SK-N-SH treated with all-trans-retinoic acid at 6 μM for 48 hours (cell line): ENCODE data around the gene DYNC1I1.

Experiments
- ATAC-seq: fragments of 200-7000 bp; cut with Tn5 transposase; 3 replicates; pipeline ENCODE4 v1.9.1; 2020; ENCODE audit warnings: mild to moderate bottlenecking, moderate library complexity
- ARNTL ChIP-seq: fragments of 450-650 bp; formaldehyde crosslinking; IDR thresholded peaks from 2 replicates; pipeline ENCODE4 v1.5.0; 2020; ENCODE audit warnings: low read depth, mild to moderate bottlenecking, moderate library complexity, borderline replicate concordance
- BACH2 ChIP-seq: fragments of 250-450 bp; sonication (Bioruptor Pico); IDR thresholded peaks from 2 replicates; pipeline ENCODE4 v1.9.0; 2021; ENCODE audit warnings: mild to moderate bottlenecking, borderline replicate concordance
- ESRRG ChIP-seq: fragments of 250-450 bp; sonication (Bioruptor Pico); IDR thresholded peaks from 2 replicates; pipeline ENCODE4 v1.6.1; 2021; ENCODE audit warnings: mild to moderate bottlenecking
- GLIS3 ChIP-seq: fragments of 250-450 bp; sonication (Bioruptor Pico); IDR thresholded peaks from 2 replicates; pipeline ENCODE4 v1.5.0; 2020; ENCODE audit warnings: mild to moderate bottlenecking, moderate library complexity
- PPARA ChIP-seq: fragments of 250-450 bp; sonication (Bioruptor Pico); IDR thresholded peaks from 2 replicates; pipeline ENCODE4 v1.5.0; 2020; ENCODE audit warnings: mild to moderate bottlenecking, borderline replicate concordance
- RARB ChIP-seq: fragments of 250-450 bp; sonication (Bioruptor Pico); IDR thresholded peaks from 2 replicates; pipeline ENCODE4 v1.8.0; 2021; ENCODE audit warnings: mild to moderate bottlenecking, moderate library complexity
- SNAI2 ChIP-seq: fragments of 250-450 bp; sonication (Bioruptor Pico); IDR thresholded peaks from 2 replicates; pipeline ENCODE4 v1.5.0; 2020; ENCODE audit warnings: mild to moderate bottlenecking, moderate library complexity
- TCF4 ChIP-seq: fragments of 250-450 bp; sonication (Bioruptor Pico); IDR thresholded peaks from 2 replicates; pipeline ENCODE4 v1.8.0; 2021; ENCODE audit warnings: mild to moderate bottlenecking, moderate library complexity, borderline replicate concordance
- TOX ChIP-seq: fragments of 250-450 bp; sonication (Bioruptor Pico); IDR thresholded peaks from 2 replicates; pipeline ENCODE4 v1.8.0; 2021; ENCODE audit warnings: mild to moderate bottlenecking, moderate library complexity, borderline replicate concordance
- ZFP3 ChIP-seq: fragments of 250-450 bp; sonication (Bioruptor Pico); IDR thresholded peaks from 2 replicates; pipeline ENCODE4 v1.5.0; 2020; ENCODE audit warnings: mild to moderate bottlenecking, moderate library complexity
- ZFP30 ChIP-seq: fragments of 450-650 bp; formaldehyde crosslinking; IDR thresholded peaks from 2 replicates; pipeline ENCODE4 v1.5.0; 2022; ENCODE audit warnings: mild to moderate bottlenecking, moderate library complexity
- ZNF70 ChIP-seq: fragments of 450-650 bp; formaldehyde crosslinking; IDR thresholded peaks from 2 replicates; pipeline ENCODE4 v1.5.0; 2020; ENCODE audit warnings: mild to moderate bottlenecking, moderate library complexity
- TF ChIP-seq, protein P1 (sequence below): fragments of 250-450 bp; sonication (Bioruptor Pico); IDR thresholded peaks from 2 replicates; pipeline ENCODE4 v1.8.0; 2021; ENCODE audit warnings: low read depth, mild to moderate bottlenecking, moderate library complexity, borderline replicate concordance
- TF ChIP-seq, protein P2 (sequence below): fragments of 250-450 bp; sonication (Bioruptor Pico); IDR thresholded peaks from 2 replicates; pipeline ENCODE4 v1.5.1; 2021; ENCODE audit warnings: mild to moderate bottlenecking, moderate library complexity
- TF ChIP-seq, protein P3 (sequence below): fragments of 250-450 bp; sonication (Bioruptor Pico); IDR thresholded peaks from 2 replicates; pipeline ENCODE4 v1.5.1; 2020; ENCODE audit warnings: low read depth, mild to moderate bottlenecking, moderate library complexity
- TF ChIP-seq, protein P4 (sequence below): fragments of 250-450 bp; sonication (Bioruptor Pico); IDR thresholded peaks from 2 replicates; pipeline ENCODE4 v1.5.0; 2020; ENCODE audit warnings: mild to moderate bottlenecking, moderate library complexity
- TF ChIP-seq, protein P5 (sequence below): fragments of 250-450 bp; sonication (Bioruptor Pico); IDR thresholded peaks from 2 replicates; pipeline ENCODE4 v1.8.0; 2020; ENCODE audit warnings: mild to moderate bottlenecking, moderate library complexity, borderline replicate concordance

The DYNC1I1 gene

DNA sequence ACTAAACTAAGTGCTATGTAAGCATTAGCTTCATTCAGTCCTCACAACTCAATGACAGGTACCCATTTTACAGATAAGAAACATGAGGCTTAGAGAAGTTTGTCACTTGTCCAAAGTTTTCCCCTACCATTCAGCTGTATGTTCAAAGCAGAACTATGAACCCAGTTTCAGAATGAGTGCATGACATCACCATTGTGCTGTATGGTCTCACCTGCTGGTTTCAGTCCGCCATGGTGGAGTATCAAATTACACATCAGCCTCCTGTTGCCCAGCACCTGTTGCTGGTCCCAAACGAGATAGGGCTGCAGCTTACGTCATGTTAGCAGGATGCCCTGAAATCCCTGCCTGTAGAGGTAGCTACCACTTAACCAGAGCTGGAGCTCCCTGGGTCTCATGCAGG is 95.0 kb downstream of the DYNC1I1 start:
- no peak for ATAC-seq
- TF ChIP-seq PPARA (CRISPR knock-in tag) = no peak
- no peak for TF ChIP-seq ZNF70

DNA sequence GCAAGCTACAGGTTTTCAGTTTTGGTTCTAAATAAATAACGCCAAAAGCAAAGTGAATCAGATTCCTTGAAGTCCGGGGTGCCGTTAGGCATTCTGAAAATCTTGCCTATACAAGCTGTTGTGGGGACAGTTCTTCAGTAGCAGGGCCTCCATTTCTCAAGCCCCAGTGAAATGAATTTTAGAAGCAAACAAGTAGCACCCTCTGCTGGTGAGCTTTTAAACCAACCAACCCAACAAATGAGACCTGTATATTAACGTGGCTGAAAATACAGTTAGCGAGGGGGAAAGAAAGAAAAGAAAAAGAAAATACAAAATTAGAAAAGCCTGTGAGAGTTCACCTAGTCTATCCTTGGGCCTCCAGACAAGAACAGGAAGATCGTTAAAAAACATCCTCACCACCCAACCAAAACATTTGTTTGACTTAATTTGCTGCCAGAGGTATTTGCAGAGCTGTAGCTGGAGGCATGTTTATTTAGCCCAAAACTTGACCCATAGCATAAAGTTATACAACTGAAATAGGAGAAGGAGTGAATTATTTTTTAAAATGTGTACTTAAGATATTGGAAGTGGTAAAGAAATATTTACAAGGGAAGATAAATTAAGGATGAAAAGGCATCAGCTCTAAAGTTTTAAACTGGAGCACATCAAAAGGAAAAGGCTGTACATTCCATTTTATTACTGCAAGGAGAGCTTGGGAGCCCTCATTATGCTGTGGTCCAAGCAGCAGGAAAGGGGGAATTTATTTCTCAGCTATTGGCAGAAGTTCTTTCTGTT is 98.9 kb downstream of the DYNC1I1 start:
- ATAC-seq = peak; percentile 96
- no peak for TF ChIP-seq BACH2
- TF ChIP-seq TOX (CRISPR knock-in tag) = no peak
- TF ChIP-seq, protein P1, sequence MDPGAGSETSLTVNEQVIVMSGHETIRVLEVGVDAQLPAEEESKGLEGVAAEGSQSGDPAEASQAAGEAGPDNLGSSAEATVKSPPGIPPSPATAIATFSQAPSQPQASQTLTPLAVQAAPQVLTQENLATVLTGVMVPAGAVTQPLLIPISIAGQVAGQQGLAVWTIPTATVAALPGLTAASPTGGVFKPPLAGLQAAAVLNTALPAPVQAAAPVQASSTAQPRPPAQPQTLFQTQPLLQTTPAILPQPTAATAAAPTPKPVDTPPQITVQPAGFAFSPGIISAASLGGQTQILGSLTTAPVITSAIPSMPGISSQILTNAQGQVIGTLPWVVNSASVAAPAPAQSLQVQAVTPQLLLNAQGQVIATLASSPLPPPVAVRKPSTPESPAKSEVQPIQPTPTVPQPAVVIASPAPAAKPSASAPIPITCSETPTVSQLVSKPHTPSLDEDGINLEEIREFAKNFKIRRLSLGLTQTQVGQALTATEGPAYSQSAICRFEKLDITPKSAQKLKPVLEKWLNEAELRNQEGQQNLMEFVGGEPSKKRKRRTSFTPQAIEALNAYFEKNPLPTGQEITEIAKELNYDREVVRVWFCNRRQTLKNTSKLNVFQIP (CRISPR knock-in tag) = no peak
- no peak for TF ChIP-seq ZNF70
- TF ChIP-seq, protein P2, sequence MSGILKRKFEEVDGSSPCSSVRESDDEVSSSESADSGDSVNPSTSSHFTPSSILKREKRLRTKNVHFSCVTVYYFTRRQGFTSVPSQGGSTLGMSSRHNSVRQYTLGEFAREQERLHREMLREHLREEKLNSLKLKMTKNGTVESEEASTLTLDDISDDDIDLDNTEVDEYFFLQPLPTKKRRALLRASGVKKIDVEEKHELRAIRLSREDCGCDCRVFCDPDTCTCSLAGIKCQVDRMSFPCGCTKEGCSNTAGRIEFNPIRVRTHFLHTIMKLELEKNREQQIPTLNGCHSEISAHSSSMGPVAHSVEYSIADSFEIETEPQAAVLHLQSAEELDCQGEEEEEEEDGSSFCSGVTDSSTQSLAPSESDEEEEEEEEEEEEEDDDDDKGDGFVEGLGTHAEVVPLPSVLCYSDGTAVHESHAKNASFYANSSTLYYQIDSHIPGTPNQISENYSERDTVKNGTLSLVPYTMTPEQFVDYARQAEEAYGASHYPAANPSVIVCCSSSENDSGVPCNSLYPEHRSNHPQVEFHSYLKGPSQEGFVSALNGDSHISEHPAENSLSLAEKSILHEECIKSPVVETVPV (CRISPR knock-in tag) = no peak
- TF ChIP-seq RARB (CRISPR knock-in tag) = no peak
- no peak for TF ChIP-seq PPARA (CRISPR knock-in tag)
- TF ChIP-seq SNAI2 (CRISPR knock-in tag) = no peak
- TF ChIP-seq, protein P3, sequence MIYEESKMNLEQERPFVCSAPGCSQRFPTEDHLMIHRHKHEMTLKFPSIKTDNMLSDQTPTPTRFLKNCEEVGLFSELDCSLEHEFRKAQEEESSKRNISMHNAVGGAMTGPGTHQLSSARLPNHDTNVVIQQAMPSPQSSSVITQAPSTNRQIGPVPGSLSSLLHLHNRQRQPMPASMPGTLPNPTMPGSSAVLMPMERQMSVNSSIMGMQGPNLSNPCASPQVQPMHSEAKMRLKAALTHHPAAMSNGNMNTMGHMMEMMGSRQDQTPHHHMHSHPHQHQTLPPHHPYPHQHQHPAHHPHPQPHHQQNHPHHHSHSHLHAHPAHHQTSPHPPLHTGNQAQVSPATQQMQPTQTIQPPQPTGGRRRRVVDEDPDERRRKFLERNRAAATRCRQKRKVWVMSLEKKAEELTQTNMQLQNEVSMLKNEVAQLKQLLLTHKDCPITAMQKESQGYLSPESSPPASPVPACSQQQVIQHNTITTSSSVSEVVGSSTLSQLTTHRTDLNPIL (CRISPR knock-in tag) = no peak
- TF ChIP-seq TCF4 = no peak
- TF ChIP-seq, protein P4, sequence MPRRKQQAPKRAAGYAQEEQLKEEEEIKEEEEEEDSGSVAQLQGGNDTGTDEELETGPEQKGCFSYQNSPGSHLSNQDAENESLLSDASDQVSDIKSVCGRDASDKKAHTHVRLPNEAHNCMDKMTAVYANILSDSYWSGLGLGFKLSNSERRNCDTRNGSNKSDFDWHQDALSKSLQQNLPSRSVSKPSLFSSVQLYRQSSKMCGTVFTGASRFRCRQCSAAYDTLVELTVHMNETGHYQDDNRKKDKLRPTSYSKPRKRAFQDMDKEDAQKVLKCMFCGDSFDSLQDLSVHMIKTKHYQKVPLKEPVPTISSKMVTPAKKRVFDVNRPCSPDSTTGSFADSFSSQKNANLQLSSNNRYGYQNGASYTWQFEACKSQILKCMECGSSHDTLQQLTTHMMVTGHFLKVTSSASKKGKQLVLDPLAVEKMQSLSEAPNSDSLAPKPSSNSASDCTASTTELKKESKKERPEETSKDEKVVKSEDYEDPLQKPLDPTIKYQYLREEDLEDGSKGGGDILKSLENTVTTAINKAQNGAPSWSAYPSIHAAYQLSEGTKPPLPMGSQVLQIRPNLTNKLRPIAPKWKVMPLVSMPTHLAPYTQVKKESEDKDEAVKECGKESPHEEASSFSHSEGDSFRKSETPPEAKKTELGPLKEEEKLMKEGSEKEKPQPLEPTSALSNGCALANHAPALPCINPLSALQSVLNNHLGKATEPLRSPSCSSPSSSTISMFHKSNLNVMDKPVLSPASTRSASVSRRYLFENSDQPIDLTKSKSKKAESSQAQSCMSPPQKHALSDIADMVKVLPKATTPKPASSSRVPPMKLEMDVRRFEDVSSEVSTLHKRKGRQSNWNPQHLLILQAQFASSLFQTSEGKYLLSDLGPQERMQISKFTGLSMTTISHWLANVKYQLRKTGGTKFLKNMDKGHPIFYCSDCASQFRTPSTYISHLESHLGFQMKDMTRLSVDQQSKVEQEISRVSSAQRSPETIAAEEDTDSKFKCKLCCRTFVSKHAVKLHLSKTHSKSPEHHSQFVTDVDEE (CRISPR knock-in tag) = no peak
- no peak for TF ChIP-seq ESRRG
- TF ChIP-seq ZFP30 (CRISPR knock-in tag) = no peak

DNA sequence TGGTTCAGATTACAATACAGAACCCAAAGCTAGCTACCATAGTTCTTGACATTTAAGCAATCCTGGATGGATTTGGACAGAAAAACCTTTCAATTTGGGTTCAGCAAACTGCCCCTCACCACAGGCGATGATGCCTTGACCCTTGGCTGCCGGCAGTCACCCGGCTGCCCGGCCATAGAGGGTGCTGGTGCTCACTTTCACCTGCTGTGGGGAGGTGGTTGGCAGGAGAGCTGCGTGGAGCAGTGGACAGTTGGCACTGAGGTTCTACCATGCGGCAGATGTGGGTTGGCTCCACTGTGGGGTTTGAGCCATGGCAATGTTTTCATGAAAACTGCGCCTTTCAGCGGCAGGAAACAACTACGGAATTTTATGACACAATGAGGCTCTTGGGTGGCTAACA is 99.5 kb downstream of the DYNC1I1 start:
- ATAC-seq = no peak
- TF ChIP-seq, protein P3 (CRISPR knock-in tag) = no peak
- no peak for TF ChIP-seq RARB (CRISPR knock-in tag)
- no peak for TF ChIP-seq GLIS3
- TF ChIP-seq TCF4 = no peak
- no peak for TF ChIP-seq ZFP30 (CRISPR knock-in tag)
- TF ChIP-seq TOX (CRISPR knock-in tag) = no peak
- no peak for TF ChIP-seq BACH2
- TF ChIP-seq, protein P1 (CRISPR knock-in tag) = no peak
- TF ChIP-seq, protein P4 (CRISPR knock-in tag) = no peak
- TF ChIP-seq ZNF70 = no peak
- no peak for TF ChIP-seq ARNTL
- TF ChIP-seq, protein P2 (CRISPR knock-in tag) = no peak
- TF ChIP-seq, protein P5, sequence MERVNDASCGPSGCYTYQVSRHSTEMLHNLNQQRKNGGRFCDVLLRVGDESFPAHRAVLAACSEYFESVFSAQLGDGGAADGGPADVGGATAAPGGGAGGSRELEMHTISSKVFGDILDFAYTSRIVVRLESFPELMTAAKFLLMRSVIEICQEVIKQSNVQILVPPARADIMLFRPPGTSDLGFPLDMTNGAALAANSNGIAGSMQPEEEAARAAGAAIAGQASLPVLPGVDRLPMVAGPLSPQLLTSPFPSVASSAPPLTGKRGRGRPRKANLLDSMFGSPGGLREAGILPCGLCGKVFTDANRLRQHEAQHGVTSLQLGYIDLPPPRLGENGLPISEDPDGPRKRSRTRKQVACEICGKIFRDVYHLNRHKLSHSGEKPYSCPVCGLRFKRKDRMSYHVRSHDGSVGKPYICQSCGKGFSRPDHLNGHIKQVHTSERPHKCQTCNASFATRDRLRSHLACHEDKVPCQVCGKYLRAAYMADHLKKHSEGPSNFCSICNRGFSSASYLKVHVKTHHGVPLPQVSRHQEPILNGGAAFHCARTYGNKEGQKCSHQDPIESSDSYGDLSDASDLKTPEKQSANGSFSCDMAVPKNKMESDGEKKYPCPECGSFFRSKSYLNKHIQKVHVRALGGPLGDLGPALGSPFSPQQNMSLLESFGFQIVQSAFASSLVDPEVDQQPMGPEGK (CRISPR knock-in tag) = no peak
- no peak for TF ChIP-seq PPARA (CRISPR knock-in tag)
- TF ChIP-seq ZFP3 (CRISPR knock-in tag) = no peak
- TF ChIP-seq ESRRG = no peak
